Measurements from ENCODE around the gene ZNF277.
A peak's percentile ranks its signal among the peaks of the same experiment; 100 is the strongest.

ZNF277 gene

GRCh38 chr7:112336261-112336660 lies 129.8 kb downstream of the ZNF277 start:
- DNase-seq (ENCODE audit: low read depth) = no peak
- H3K4me3 ChIP-seq (replicated peaks; ENCODE audit: low read depth, low read length) = no peak overlapping the region
- TF ChIP-seq CTCF (IDR thresholded peaks at IDR 0.05; ENCODE audit: low read length, missing control alignments) = no peak

GRCh38 chr7:112336936-112337576 lies 130.6 kb downstream of the ZNF277 start:
- peak; percentile 2 for DNase-seq (ENCODE audit: low read depth)
- no peak for TF ChIP-seq CTCF (IDR thresholded peaks at IDR 0.05; ENCODE audit: low read length, missing control alignments)
- no peak overlapping the region for H3K4me3 ChIP-seq (replicated peaks; ENCODE audit: low read depth, low read length)

GRCh38 chr7:112337892-112338291 lies 131.4 kb downstream of the ZNF277 start:
- H3K4me3 ChIP-seq (replicated peaks; ENCODE audit: low read depth, low read length) = no peak overlapping the region
- DNase-seq (ENCODE audit: low read depth) = no peak
- TF ChIP-seq CTCF (IDR thresholded peaks at IDR 0.05; ENCODE audit: low read length, missing control alignments) = no peak

GRCh38 chr7:112338786-112339185 lies 132.3 kb downstream of the ZNF277 start:
- H3K4me3 ChIP-seq (replicated peaks; ENCODE audit: low read depth, low read length) = no peak overlapping the region
- DNase-seq (ENCODE audit: low read depth) = no peak
- TF ChIP-seq CTCF (IDR thresholded peaks at IDR 0.05; ENCODE audit: low read length, missing control alignments) = no peak

- no peak for TF ChIP-seq CTCF (IDR thresholded peaks at IDR 0.05; ENCODE audit: low read length, missing control alignments)
- no peak overlapping the region for H3K4me3 ChIP-seq (replicated peaks; ENCODE audit: low read depth, low read length)
- DNase-seq (ENCODE audit: low read depth) = no peak
These were observed 135.0 kb downstream of the ZNF277 start for GRCh38 chr7:112341464-112341863.

GRCh38 chr7:112346381-112347060 lies 140.0 kb downstream of the ZNF277 start:
- DNase-seq (ENCODE audit: low read depth) = no peak
- no peak overlapping the region for H3K4me3 ChIP-seq (replicated peaks; ENCODE audit: low read depth, low read length)
- no peak for TF ChIP-seq CTCF (IDR thresholded peaks at IDR 0.05; ENCODE audit: low read length, missing control alignments)

- H3K4me3 ChIP-seq (replicated peaks; ENCODE audit: low read depth, low read length) = no peak overlapping the region
- TF ChIP-seq CTCF (IDR thresholded peaks at IDR 0.05; ENCODE audit: low read length, missing control alignments) = no peak
- DNase-seq (ENCODE audit: low read depth) = no peak
These were observed 140.6 kb downstream of the ZNF277 start for GRCh38 chr7:112347088-112347487.

Measured in fibroblast of pulmonary artery (primary cell).